ENCODE measurements around the gene C11orf16.

- no peak for TF ChIP-seq CTCF (IDR thresholded peaks at IDR 0.05)
- no peak for TF ChIP-seq POLR2A (IDR thresholded peaks at IDR 0.05)
- TF ChIP-seq POLR2AphosphoS5 (IDR thresholded peaks at IDR 0.05) = no peak
These were observed 24.6 kb downstream of the C11orf16 start for GRCh38 chr11:8908099-8908498.
